GM10248 (cell line): ENCODE data around the gene ARHGEF19.
"Not testable (repeated sequence)": the region's sequence is repeated elsewhere in the genome, so short reads cannot be mapped to it uniquely, and the experiment has no call there.

Source experiments
- CTCF ChIA-PET: fragments of 300-600 bp; sonication (Branson Sonifier 250); formaldehyde crosslinking; extraction: SDS; loops from one replicate; lab custom pipeline; 2021; ENCODE audit warnings: antibody characterized with exemption; lab: Yijun Ruan, JAX
- POLR2A ChIA-PET: fragments of 350-650 bp; sonication (Branson Sonifier 250); formaldehyde crosslinking; extraction: SDS; loops from one replicate; lab custom pipeline; 2020; ENCODE audit warnings: antibody characterized with exemption; lab: Yijun Ruan, JAX
- DNase-seq: peaks from one replicate; pipeline ENCODE4 v3.0.0; 2012; ENCODE audit errors: extremely low spot score
- CTCF ChIP-seq: IDR thresholded peaks from 2 replicates; pipeline ENCODE4 v1.5.1; 2012; ENCODE audit warnings: mild to moderate bottlenecking, low read depth; ENCODE audit errors: extremely low read depth, missing control alignments, control extremely low read depth

The ARHGEF19 gene

GRCh38 chr1:16165548-16165947 lies 46.9 kb downstream of the ARHGEF19 start:
- ChIA-PET POLR2A (no interaction called here), CTCF (interaction anchor here (1.1 to 1.3 kb wide), 2 partner anchors 23 to 87 kb away, joined by 4 to 6 read pairs; no protein-coding TSS in a partner anchor)
- no peak for TF ChIP-seq CTCF
- DNase-seq = no peak

- no peak for TF ChIP-seq CTCF
- no peak for DNase-seq
- POLR2A ChIA-PET = no interaction called here
- CTCF ChIA-PET = interaction anchor here (1.1 kb wide), 1 partner anchor 24 kb away, joined by 4 read pairs; no protein-coding TSS in a partner anchor
These were observed 47.4 kb downstream of the ARHGEF19 start for GRCh38 chr1:16165073-16165364.

- CTCF ChIA-PET = interaction anchor here (1.1 to 3.6 kb wide), 2 partner anchors 25 to 86 kb away, joined by 4 to 15 read pairs; no protein-coding TSS in a partner anchor
- DNase-seq = no peak
- TF ChIP-seq CTCF = no peak
- POLR2A ChIA-PET = no interaction called here
These were observed 48.0 kb downstream of the ARHGEF19 start for GRCh38 chr1:16164213-16165072.

- DNase-seq, POLR2A ChIA-PET: not testable (repeated sequence)
- CTCF ChIA-PET = interaction anchor here (3.6 kb wide), 1 partner anchor 85 kb away, joined by 15 read pairs; no protein-coding TSS in a partner anchor
These were observed 48.7 kb downstream of the ARHGEF19 start for GRCh38 chr1:16163608-16164212.

GRCh38 chr1:16162163-16162822 lies 50.2 kb downstream of the ARHGEF19 start:
- no peak for DNase-seq
- TF ChIP-seq CTCF = no peak
- ChIA-PET POLR2A (no interaction called here), CTCF (interaction anchor here (1.0 to 3.6 kb wide), 5 partner anchors 13 to 155 kb away, joined by 3 to 15 read pairs (median 3); no protein-coding TSS in a partner anchor)

- ChIA-PET POLR2A (no interaction called here), CTCF (interaction anchor here (1.0 to 3.6 kb wide), 4 partner anchors 20 to 154 kb away, joined by 3 to 15 read pairs (median 3); no protein-coding TSS in a partner anchor)
- DNase-seq = no peak
- TF ChIP-seq CTCF = no peak
These were observed 50.7 kb downstream of the ARHGEF19 start for GRCh38 chr1:16161717-16162116.
